Measurements from ENCODE around the gene M1AP.

Gene M1AP

DNA sequence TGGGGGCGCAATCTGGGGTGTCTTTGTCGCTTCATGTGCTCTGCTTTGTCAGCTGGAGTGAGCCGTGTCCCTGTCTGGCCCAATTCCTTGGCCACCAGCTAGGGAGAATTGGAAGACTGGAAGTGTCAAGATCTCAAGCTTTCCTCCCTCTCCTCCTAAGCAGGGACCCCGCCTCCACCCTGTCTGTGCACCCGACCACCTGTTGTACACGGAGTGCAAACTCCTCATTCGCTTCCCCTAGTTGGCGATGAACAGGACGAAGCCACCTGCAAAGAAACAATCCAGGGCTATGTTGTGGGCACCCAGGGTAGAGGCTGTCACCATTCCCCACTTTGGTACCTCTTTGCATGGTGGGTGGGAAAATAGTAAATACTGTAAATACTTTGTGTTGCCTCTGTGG lies 120.4 kb downstream of the M1AP start:
- no peak for DNase-seq (ENCODE audit: low read depth)
- in situ Hi-C loops (cut with HindIII; ENCODE audit: low sequenced_read_pairs) = loop anchor here (5.0 kb wide), 1 partner anchor 90 kb away; no protein-coding TSS in a partner anchor
- TF ChIP-seq, protein P1, sequence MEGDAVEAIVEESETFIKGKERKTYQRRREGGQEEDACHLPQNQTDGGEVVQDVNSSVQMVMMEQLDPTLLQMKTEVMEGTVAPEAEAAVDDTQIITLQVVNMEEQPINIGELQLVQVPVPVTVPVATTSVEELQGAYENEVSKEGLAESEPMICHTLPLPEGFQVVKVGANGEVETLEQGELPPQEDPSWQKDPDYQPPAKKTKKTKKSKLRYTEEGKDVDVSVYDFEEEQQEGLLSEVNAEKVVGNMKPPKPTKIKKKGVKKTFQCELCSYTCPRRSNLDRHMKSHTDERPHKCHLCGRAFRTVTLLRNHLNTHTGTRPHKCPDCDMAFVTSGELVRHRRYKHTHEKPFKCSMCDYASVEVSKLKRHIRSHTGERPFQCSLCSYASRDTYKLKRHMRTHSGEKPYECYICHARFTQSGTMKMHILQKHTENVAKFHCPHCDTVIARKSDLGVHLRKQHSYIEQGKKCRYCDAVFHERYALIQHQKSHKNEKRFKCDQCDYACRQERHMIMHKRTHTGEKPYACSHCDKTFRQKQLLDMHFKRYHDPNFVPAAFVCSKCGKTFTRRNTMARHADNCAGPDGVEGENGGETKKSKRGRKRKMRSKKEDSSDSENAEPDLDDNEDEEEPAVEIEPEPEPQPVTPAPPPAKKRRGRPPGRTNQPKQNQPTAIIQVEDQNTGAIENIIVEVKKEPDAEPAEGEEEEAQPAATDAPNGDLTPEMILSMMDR (IDR thresholded peaks at IDR 0.05; ENCODE audit: low read depth, low read length, missing control alignments) = no peak
- no peak overlapping the region for H3K4me3 ChIP-seq (ENCODE audit: low read depth, low read length)

- H3K4me3 ChIP-seq (ENCODE audit: low read depth, low read length) = no peak overlapping the region
- TF ChIP-seq, protein P1 (IDR thresholded peaks at IDR 0.05; ENCODE audit: low read depth, low read length, missing control alignments) = no peak
- in situ Hi-C loops (cut with HindIII; ENCODE audit: low sequenced_read_pairs) = loop anchor here (5.0 kb wide), 1 partner anchor 89 kb away; no protein-coding TSS in a partner anchor
- DNase-seq (ENCODE audit: low read depth) = no peak
These were observed 121.4 kb downstream of the M1AP start for GRCh38 chr2:74526649-74527230.

GRCh38 chr2:74525717-74526648 lies 122.1 kb downstream of the M1AP start, which contains the start of gene DQX1:
Gene DQX1, minus strand, starts transcription at chr2:74526231. Its CDS starts 502 bp downstream, at chr2:74525729.
- H3K4me3 ChIP-seq (ENCODE audit: low read depth, low read length) = no peak within 1 kb of the TSS
- DNase-seq (ENCODE audit: low read depth) = no peak
- TF ChIP-seq, protein P1 (IDR thresholded peaks at IDR 0.05; ENCODE audit: low read depth, low read length, missing control alignments) = no peak
- in situ Hi-C loops (cut with HindIII; ENCODE audit: low sequenced_read_pairs) = loop anchor here (5.0 kb wide), 1 partner anchor 89 kb away; no protein-coding TSS in a partner anchor

- in situ Hi-C loops (cut with HindIII; ENCODE audit: low sequenced_read_pairs) = loop anchor here (5.0 kb wide), 1 partner anchor 88 kb away; no protein-coding TSS in a partner anchor
- TF ChIP-seq, protein P1 (IDR thresholded peaks at IDR 0.05; ENCODE audit: low read depth, low read length, missing control alignments) = no peak
- H3K4me3 ChIP-seq (ENCODE audit: low read depth, low read length) = no peak overlapping the region
- no peak for DNase-seq (ENCODE audit: low read depth)
These were observed 123.0 kb downstream of the M1AP start for GRCh38 chr2:74524955-74525716.

GRCh38 chr2:74524005-74524404 lies 124.1 kb downstream of the M1AP start:
- TF ChIP-seq, protein P1 (IDR thresholded peaks at IDR 0.05; ENCODE audit: low read depth, low read length, missing control alignments) = no peak
- no peak overlapping the region for H3K4me3 ChIP-seq (ENCODE audit: low read depth, low read length)
- in situ Hi-C loops (cut with HindIII; ENCODE audit: low sequenced_read_pairs) = no loop called here
- no peak for DNase-seq (ENCODE audit: low read depth)

GRCh38 chr2:74522516-74522915 lies 125.6 kb downstream of the M1AP start:
- in situ Hi-C loops (cut with HindIII; ENCODE audit: low sequenced_read_pairs) = no loop called here
- H3K4me3 ChIP-seq (ENCODE audit: low read depth, low read length) = no peak overlapping the region
- TF ChIP-seq, protein P1 (IDR thresholded peaks at IDR 0.05; ENCODE audit: low read depth, low read length, missing control alignments) = no peak
- DNase-seq (ENCODE audit: low read depth) = no peak

Data from astrocyte of the cerebellum (primary cell).